Middle frontal gyrus (tissue), 1 donor: ENCODE measurements around the gene HS3ST2.

Source experiments
- DNase-seq: peaks from one replicate; pipeline ENCODE4 v3.0.0-alpha.2; 2015; ENCODE audit warnings: low spot score; ENCODE audit errors: extremely low spot score

HS3ST2 gene

DNA sequence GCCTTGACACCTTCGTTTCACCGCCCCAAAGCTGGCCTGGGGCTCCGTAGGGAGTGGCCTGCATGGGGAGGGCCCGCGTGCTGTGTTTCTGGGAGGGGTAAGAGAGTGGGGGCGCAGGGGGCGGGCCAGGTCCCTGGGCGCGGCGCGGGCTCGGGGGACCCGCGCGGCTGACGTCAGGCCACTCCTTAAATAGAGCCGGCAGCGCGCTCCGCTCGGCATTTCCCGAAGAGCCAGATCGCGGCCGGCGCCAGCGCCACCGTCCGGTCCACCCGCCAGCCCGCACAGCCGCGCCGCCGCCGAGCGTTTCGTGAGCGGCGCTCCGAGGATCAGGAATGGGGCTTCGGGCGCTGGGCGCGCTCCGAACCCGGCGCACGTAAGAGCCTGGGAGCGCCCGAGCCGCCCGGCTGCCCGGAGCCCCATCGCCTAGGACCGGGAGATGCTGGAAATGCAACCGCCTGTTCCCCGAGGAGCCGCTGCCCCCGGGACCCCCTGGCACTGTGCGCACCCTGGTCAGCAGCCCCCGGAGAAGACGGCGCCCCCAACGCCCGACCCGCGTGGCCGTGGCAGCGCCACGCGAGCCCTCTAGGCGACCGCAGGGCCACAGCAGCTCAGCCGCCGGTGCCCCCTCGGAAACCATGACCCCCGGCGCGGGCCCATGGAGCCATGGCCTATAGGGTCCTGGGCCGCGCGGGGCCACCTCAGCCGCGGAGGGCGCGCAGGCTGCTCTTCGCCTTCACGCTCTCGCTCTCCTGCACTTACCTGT is at the start of gene HS3ST2:
Gene HS3ST2 (plus strand): TSS at position 215 of the 763 bp plus-strand sequence. CDS start 449 bp downstream, at position 664.
- peak; percentile 19 for DNase-seq

DNA sequence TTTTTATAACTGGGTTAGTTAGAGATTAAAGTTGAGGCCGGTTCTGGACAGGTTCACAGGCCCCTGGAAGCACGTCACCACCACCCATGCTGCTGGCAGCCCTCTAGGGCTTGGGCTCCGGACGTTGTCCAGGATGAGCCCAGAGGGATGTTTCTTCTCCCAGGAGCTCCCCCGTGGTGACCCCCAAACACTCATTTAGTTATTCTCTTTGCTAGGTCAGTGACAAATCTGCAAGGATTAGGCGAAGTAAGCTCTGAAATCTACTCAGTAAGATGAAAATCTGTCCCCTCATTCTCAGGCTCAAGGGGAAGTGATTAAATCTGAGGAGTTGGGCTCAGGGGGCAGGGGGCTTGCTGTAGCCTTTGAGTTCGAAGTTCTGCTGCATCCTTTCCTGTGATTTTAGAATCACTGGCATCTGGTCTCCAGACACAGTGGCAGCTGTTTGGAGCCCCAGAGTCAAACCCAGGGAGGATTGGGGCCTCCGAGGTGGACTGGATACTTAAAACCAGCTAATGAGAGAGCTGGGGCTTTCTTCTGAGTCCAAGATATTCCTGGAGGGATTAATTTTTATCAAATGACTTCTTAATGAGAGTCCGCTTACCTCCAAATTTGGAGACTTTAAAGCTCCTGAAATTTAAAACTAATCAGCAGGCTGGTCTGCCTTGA is 49.2 kb upstream of the HS3ST2 start:
- DNase-seq = no peak

DNA sequence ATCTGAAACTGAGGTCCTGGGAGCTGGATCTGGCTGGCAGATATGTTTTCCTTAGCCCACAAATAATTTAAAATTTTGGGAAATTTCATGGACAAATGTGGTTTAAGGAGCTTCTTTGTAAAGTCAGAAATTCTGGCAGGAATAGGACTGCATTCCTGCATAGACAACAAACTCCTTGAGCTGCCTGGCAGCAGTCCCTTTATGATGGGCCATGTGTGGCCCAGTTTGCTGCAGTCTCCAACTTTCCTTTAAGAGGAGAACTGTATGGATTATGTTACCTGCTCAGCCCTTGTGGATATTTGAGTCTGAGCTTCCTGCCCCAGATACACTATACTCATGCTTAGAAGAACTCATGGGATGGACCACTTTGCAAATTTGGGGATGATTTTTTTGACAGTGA is 48.5 kb upstream of the HS3ST2 start:
- DNase-seq = no peak

DNA sequence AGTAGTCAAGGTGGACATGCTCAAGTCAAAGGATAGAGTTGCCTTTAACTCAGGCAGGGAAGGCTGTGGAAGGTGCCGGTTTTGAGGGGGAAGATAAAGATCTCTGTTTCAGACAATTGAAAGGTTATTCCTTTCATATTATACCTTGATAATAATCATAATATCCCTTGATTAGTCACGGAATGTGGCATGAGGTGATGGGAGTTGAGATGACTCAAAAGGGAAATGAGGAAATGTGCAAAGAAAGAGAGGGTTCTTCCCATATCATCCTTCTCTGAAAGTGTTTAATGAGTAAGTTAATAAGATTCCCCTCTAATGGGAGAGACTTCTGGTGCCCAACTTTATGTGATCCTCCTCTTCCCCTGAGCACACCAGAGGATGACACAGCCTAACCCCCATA is 43.1 kb upstream of the HS3ST2 start:
- DNase-seq = no peak

DNA sequence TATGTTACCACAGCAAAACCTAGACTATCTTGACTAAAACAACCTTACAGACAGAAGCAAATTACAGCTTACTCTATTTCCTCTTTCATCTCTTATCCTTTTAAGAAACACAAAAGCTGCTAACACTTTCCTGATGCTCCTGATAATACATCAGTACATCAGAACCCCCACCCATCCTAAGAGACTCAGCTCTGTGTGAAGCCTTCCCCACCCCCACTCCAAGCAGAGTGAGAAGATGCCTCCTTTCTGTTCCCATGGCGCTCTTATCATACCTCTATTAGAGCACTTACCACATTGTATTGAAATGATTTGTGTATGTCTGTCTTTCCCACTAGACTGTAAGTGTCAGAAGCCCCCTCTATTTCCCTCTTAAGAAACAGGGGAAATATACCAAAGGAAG is 42.4 kb upstream of the HS3ST2 start:
- DNase-seq = no peak

DNA sequence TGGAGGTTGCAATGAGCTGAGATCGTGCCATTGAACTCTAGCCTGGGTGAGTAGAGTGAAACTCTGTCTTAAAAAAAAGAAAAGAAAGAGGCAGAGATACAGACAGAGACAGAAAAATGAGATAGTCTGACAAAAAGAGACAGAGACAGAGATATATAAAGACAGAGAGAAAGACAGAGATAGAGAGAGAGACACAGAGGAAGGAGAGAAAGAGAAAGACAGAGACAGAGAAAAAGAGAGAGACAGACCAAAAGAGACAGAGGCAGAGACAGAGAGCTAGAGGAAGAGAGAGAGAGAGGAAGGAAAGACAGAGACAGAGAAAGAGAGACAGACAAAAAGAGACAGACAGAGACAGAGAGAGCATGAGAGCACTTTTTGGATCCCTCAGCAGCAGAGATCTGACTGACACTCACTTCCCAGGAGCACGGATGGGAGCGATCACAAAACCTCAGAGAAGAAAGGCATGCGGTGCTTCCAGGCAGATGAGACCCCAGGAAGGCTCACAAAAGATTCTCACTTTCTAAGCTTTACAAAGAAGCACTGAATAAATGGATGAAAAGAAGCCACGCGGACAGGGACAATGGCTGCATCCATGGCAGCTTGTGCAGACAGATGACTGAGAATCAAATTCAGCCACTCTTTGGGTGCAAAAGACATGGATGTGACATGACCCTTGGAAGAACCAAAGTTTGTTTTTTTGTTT is 38.6 kb upstream of the HS3ST2 start:
- no peak for DNase-seq

DNA sequence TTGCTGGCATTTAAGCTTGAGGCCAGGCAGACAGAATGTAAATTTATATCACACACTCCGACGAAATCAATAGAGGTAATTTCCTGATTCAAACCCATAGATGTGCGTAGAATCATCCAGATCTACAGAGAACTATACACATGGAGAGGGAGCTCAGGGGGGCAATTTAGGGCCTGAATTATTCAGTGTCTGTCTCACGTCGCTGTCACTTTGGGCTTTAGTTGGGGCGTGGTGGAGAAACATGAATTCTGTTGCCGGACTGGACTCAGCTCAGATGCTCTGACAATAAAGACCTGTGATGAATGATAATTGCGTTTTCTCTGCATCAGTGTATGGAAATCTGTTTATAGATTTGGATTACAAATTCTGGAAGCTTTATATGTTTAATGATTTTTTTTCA is 32.5 kb upstream of the HS3ST2 start:
- no peak for DNase-seq

DNA sequence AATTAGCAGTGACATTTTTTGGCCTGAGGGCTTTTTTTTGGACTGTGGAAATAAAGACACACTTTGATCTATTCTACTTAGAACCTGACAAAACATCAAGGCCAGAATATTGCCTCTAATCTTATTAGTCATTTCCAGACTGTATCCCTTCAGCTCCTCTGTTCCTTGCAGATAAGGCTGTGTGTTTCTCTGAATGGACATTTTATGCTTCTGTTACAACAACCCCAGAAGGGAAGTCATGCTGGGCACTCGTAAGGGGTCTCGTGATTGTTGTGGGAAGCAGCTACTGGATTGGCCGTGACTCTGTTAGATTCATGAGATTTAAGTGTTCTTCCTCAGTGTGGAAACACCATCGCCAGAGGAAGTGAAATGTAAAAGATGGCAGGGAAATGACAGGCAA is 31.6 kb upstream of the HS3ST2 start:
- no peak for DNase-seq

DNA sequence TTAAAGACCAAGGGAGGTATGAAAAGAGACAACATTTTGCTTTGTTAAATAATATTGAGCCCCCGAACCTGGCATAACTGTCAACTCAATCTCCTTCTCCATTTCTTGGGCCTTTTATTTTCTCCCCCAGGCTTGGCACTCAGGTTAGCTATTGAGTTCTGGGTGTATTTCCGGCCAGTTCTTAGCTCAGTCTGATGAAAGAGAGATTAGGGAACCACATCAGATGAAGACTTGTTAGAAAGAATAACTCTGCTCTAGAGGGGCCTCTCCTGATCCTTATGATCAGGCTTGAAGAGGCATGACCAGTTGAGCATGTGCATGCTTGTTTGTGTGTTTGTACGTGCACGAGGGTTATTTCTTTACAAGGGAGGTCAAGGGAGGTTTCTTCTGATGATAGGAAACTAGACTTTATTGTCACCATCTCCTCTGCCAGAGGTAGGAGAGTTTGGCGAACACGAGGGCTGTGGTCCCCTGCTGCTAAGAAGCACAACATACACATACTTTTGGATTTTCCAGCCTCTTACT is 29.2 kb upstream of the HS3ST2 start:
- no peak for DNase-seq

DNA sequence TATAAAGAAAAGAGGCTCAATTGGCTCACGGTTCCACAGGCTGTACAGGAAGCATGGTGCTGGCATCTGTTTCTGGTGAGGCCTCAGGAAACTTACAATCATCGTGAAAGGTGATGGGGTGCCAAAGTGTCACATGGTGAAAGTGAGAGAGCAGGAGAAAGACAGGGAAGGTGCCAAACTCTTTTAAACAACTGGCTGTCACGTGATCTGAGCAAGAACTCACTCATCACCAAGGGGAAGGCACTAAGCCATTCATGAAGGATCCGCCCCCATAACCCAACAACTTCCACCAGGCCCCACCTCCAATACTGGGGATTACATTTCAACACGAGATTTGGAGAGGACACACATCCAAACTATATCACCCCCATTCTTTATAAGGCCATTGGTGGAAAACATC is 28.4 kb upstream of the HS3ST2 start:
- DNase-seq = no peak

DNA sequence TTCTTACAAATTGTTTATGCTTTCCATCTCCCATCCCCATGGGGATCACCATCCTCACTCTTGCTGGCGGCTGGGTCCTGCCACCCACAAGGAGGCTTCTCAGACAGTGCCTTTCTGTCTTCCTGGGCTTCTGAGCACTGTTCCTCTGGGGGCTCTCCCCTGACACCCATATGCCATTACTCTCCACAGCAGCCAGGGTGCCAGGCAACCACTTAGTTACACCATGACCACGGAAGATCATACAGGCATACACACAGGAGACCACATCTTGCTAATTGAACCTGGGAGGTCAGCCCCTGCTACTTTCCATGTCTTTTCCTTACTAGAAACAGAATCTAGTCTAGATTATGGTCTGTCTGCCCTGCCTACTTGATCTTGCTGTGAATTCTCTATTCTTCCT is 27.7 kb upstream of the HS3ST2 start:
- no peak for DNase-seq

DNA sequence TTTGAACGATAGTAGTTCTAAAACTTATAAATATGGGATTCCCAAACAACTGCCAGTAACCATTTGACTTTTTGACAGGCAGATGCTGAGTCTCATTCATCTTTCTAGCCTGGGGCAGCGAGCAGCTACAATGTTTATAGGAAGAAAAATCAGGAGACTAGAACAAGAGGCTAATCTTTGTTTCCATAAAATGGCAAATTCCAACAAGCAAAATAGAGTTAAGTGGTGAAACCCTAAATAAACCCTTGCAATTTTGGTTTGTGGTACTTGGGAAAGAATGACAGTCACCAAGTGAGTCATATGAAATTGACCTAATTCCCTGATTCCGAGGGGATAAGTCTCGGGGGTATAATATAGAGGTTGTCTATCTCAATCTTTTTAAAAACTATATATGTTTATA is 27.3 kb upstream of the HS3ST2 start:
- no peak for DNase-seq

DNA sequence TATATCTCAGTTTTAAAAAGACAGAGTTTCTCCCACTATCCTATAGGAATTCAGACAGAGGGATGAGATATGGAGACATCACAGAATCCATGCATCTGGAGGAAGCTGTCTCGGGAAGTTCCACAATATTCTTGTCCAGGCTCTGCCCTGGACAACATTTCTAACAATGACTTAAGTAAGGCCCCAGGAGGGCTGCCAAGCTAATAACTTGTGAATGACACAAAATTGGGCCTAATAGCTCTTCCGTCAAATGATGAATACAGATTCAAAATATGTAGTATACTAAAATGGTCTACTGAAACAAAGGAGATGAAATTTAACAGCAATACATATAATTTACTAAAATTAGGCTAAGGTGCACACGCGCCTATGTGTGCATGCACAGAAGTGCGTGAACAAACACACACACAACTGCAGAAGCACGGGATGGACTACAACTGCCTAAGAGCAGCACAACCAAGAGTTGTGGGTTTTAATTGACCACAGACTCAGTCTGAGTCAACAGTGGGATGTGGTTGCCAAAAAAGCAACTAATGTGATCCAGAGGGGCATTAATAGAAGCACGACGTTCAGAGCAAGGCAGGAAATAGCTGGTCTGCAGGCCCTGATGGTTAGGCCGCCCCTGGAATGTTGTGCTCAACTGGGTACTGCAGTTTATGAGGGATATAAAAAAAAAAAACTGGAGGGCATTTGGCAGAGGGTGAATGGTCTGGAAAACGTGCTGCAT is 26.3 kb upstream of the HS3ST2 start:
- DNase-seq = no peak

DNA sequence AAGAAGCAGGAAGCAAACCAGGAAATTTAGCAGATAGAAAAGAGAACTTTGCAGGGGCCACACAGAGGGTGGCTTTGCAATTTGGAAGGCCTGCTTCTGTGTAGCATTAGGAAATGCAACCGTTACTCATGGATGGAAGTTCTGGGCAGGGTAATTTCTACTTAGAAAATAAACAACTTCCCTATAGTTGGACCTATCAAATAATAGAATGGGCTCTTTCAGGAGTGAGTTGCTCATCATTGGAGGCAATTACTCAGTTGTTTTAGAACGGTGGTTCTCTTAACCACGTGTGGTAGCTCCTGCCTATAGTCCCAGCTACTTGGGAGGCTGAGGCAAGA is 25.8 kb upstream of the HS3ST2 start:
- DNase-seq = no peak

DNA sequence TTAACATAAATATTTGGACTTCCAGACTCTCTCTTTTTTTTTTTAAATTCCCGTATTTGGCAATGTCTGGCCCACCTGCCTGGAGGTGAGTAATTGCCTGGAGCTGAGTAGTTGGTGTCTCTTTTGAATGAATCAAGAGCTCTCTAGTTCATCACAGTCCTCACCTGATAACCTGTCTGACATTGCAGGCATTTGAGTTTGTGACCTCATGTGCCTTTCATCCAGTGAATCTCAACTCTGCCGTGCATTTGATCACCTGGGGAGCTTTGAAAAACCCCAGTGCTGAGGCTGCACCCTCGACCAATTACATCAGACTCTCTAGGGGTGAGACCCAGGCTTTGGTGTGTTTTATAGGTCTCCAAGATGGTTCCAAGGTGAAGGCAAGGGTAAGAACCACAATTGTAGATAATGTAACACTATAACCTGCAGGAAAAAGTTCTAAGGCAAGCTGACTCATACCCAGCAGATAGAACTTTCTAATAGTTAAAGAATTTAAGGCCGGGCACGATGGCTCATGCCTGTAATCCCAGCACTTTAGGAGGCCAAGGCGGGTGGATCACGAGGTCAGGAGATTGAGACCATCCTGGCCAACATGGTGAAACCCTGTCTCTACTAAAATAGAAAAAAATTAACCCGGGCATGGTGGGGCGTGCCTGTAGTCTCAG is 24.5 kb upstream of the HS3ST2 start:
- no peak for DNase-seq

DNA sequence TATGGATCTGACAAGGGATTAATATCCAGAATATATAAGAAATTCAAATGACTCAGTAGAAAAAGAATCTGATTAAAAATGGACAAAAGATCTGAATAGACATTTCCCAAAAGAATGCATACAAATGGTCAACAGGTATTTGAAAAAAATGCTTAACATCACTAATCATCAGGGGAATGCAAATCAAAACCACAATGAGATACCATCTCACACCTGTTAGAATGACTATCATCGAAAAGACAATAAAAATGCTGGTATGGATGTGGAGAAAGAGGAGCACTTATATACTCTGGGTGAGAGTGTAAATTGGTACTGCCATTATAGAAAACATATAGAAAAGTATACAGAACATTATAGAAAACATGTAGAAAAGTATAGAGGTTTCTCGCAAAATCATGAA is 16.4 kb upstream of the HS3ST2 start:
- no peak for DNase-seq

DNA sequence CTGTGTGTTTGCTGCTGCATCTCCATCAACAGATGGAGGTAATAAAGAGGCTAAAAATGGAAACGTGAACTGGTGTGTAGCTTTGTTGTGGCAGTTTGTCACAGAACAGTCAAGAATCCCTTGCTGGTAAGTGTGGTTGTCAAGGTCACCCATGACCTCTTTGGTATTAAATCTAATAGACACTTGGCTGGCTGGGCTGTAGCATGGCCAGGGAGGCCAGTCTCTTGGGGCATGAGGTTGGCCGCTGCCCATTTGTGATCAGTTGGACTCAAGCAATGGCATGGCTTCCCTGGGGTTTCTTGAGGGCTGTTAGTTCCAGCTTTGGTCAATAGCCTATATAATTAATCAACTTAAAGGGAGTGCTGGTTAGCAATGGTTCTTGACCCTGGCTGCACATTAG is 14.8 kb upstream of the HS3ST2 start:
- DNase-seq = no peak

DNA sequence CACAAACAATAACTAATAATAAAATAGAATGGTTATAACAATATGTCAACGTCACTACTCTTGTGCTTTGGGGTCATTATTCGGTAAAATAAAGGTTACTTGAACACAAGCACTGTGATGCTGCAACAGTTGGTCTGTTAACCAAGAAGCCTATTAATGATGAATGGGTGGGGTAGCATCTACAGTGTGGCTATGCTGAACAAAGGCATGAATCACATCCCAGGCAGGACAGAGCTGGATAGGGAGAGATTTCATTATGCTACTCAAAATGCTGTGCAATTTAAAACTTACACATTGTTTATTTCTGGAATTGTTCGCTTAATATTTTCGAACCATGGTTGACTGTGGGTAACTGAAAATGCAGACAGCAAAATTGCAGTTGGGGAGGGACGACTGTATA is 9.1 kb upstream of the HS3ST2 start:
- DNase-seq = no peak

DNA sequence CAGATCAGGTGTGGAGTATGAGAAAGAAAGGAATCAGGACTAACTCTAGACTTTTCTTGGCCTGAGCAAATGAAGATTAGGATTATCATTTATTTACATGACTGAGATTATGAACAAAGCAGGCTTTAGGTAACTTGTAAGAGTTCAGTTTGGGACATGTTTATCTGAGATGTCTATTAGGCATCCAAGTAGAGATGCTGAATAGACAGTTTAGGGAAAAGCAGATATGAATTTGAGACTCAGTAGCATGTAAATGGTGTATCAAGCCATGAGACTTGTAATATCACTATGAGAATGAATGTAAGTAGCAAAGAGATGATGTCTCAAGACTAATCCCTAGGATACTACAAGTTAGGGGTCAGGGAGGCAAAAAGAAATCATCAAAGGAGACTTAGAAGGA is 8.6 kb upstream of the HS3ST2 start:
- no peak for DNase-seq

DNA sequence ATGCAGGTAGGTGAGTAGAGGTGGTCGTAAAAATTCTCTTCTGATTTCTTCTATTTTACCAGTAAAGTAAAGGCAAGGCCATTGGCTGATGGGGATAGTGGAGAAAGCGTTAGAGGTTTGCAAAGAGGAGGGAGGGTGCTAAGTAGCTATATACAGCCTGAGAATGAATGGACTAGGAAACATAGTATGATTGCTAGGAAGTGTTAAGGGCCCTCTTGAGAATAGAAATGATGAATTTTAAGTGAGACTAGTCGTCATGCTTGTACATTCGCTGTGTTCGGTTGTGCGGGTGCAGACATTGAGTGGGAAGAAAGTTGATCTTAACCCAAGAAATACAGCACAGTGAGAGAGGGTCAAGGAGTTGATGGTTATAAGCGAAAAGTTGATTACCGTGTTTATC is 7.2 kb upstream of the HS3ST2 start:
- DNase-seq = no peak

DNA sequence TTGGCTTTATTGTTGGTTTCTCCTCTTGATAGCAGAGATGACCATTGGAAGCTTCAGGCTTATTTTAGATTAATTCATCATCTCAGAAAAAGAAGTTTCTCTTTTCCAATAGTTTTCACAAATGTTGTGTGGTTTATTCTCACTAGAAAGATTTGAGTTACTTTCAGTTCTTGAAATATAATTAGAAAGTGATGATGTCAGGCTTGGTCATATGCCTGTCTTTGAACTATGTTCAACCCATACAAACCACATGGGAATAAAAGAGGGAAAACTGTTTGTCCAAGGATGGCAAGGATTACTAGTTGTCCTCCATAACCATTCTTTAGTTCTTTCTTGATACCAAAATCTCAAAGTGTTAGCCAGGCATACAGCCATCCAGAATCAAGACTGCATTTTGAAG is 3.7 kb upstream of the HS3ST2 start:
- DNase-seq = no peak
